ENCODE measurements around the gene DIS3L2. TPM values are rescaled to one million over a fixed set of nuclear protein-coding genes. Genes with fewer than 3 reads are reported as not detected.

Gene DIS3L2
- total and polyA plus RNA-seq, 2 of the 8 experiments (the other 6 are each of a cell fraction or from before 2014, with no cell fraction given), result 11.5 to 21.6 TPM

DNA sequence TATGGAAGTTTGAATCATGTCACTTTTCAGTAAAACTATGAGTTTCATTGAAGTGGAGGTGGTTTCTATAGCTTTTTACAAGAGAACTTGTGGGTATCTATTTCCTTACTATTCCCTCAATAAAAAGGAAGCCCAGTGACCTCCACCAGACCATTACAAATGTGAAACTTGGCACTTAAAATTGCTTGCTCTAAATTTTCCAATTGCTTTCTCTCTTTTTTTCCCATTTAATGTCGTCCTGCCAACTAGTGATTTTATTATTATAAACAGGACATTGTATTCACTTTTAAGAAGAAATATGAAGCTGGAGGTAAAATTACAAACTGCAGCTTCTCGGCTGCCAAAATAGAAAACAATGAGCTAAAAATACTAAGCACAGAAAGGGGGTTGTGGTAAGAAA lies 208.9 kb downstream of the DIS3L2 start:
- Histone ChIP-seq H3K23me2 (ENCODE audit: low read depth, low read length) (no peaks in the 10 kb centered on the region), H3K4ac (replicated peaks; ENCODE audit: insufficient read length, low read depth, low read length) (no peak overlapping the region), H3K9ac (replicated peaks in 1 of 4; ENCODE audit: extremely low read depth in 1 of 4, low read depth in 3 of 4, low read length in 3 of 4) (no peak overlapping the region), H3K56ac (replicated peaks; ENCODE audit: insufficient read length, low read depth, low read length) (no peak overlapping the region), H4K20me1 (replicated peaks in 1 of 2; ENCODE audit: control insufficient read depth in 1 of 2, insufficient read depth in 2 of 2, low read length in 2 of 2) (no peaks in the 10 kb centered on the region), H2BK120ac (replicated peaks; ENCODE audit: low read depth, low read length) (no peak overlapping the region), H2BK15ac (ENCODE audit: low read length) (no peak overlapping the region), H3K79me1 (ENCODE audit: low read depth, low read length) (no peaks in the 10 kb centered on the region), H3K4me2 (ENCODE audit: insufficient read depth in 1 of 2, low read depth in 2 of 2, low read length in 2 of 2) (no peak overlapping the region), H3K23ac (ENCODE audit: insufficient read length) (no peak overlapping the region), H3K27me3 (replicated peaks in 1 of 4; ENCODE audit: control insufficient read depth in 3 of 4, extremely low read depth in 1 of 4, insufficient read depth in 3 of 4, low read length in 3 of 4) (no peaks in the 10 kb centered on the region), H2AFZ (ENCODE audit: low read length) (no peak overlapping the region), H2AK5ac (ENCODE audit: low read depth, low read length) (no peak overlapping the region), H2BK12ac (ENCODE audit: low read depth, low read length) (no peak overlapping the region), H4K8ac (ENCODE audit: extremely low read depth, insufficient read depth, low read length) (no peak overlapping the region; the same call in 1 of the 2 replicates), H3K18ac (ENCODE audit: extremely low read depth, low read length) (no peak overlapping the region), H3K36me3 (ENCODE audit: control insufficient read depth in 2 of 4, insufficient read depth in 4 of 4, low read length in 3 of 4) (no peaks in the 10 kb centered on the region), H4K91ac (replicated peaks; ENCODE audit: insufficient read length, low read length) (no peak overlapping the region), H3K4me1 (replicated peaks in 1 of 4; ENCODE audit: control insufficient read depth in 3 of 4, insufficient read depth in 4 of 4, low read length in 3 of 4) (no peaks in the 10 kb centered on the region), H2BK20ac (ENCODE audit: low read length) (no peak overlapping the region), H4K5ac (ENCODE audit: insufficient read length, low read depth, low read length) (no peak overlapping the region), H3K4me3 (ENCODE audit: extremely low read depth in 1 of 4, insufficient read depth in 2 of 4, low read depth in 3 of 4, low read length in 4 of 4) (no peak overlapping the region), H3K27ac (ENCODE audit: low read depth, low read length) (no peak overlapping the region), H2BK5ac (ENCODE audit: low read depth, low read length) (no peak overlapping the region), H3K14ac (ENCODE audit: insufficient read length) (no peak overlapping the region), H3K79me2 (ENCODE audit: control insufficient read depth in 1 of 2, insufficient read depth in 2 of 2, low read length in 2 of 2) (no peaks in the 10 kb centered on the region), H3K9me3 (ENCODE audit: insufficient read depth in 2 of 2, low read depth in 1 of 2, low read length in 1 of 2) (no peaks in the 10 kb centered on the region)
- DNase-seq (ENCODE audit: low read depth in 1 of 2, low spot score in 2 of 2), result no peak
- WGBS, 2 experiments (ENCODE audit: extremely low coverage in 1 of 2, insufficient coverage in 1 of 2, insufficient read length in 1 of 2, insufficient replicate concordance in 2 of 2, low coverage in 1 of 2, low lambda C conversion rate in 2 of 2, missing lambda C conversion rate in 1 of 2), result 96% methylated on average over 2 of the region's 2 CpGs; no CpG with 5 or more reads in 1 of the 2 experiments
- no peak for FAIRE-seq
- ChIA-PET CTCF (ENCODE audit: partially characterized antibody) (interaction anchor here (0.9 to 1.7 kb wide), 4 partner anchors 60 to 253 kb away, joined by 3 to 7 read pairs (median 5); partner anchors contain the start of gene NPPC), POLR2A (ENCODE audit: partially characterized antibody) (no interaction called here)
- no peak for TF ChIP-seq GABPA (IDR thresholded peaks at IDR 0.05; ENCODE audit: borderline replicate concordance, insufficient read depth, low read length)

Measured in H1 (cell line).